GM18505 (cell line): ENCODE measurements around the gene TMEM205.
"Not testable (repeated sequence)": the region's sequence is repeated elsewhere in the genome, so short reads cannot be mapped to it uniquely, and the experiment has no call there.

Source experiments
- ATAC-seq: cut with Tn5 transposase; IDR thresholded peaks from one replicate; pipeline ENCODE4 v1.9.1; 2021; ENCODE audit not compliant: unreplicated experiment
- POLR2A ChIP-seq: IDR thresholded peaks from 4 replicates; pipeline ENCODE4 v1.6.1; 2011; ENCODE audit warnings: borderline replicate concordance; ENCODE audit not compliant: insufficient read depth, insufficient read length; ENCODE audit errors: extremely low read depth

Gene TMEM205

GRCh38 chr19:11345122-11345803 is 805 bp downstream of the TMEM205 start:
- no peak for TF ChIP-seq POLR2A
- ATAC-seq: no peak

GRCh38 chr19:11342429-11342828 is 3.6 kb downstream of the TMEM205 start:
- no peak for ATAC-seq
- no peak for TF ChIP-seq POLR2A

GRCh38 chr19:11340099-11340467 is 6.0 kb downstream of the TMEM205 start:
- ATAC-seq: not testable (repeated sequence)

- peak; percentile 67 for ATAC-seq
- peak; percentile 52 for TF ChIP-seq POLR2A
Observed at GRCh38 chr19:11339254-11340098, 6.6 kb downstream of the TMEM205 start, which contains the start of gene RAB3D. RAB3D (minus strand) TSS chr19:11339657; CDS start chr19:11337399, 2,258 bp downstream.

- no peak for TF ChIP-seq POLR2A
- ATAC-seq: no peak
Observed at GRCh38 chr19:11338569-11339253, 7.4 kb downstream of the TMEM205 start.

- no peak for TF ChIP-seq POLR2A
- no peak for ATAC-seq
Observed at GRCh38 chr19:11338121-11338520, 7.9 kb downstream of the TMEM205 start.

- no peak for TF ChIP-seq POLR2A
- no peak for ATAC-seq
Observed at GRCh38 chr19:11337080-11337479, 9.0 kb downstream of the TMEM205 start.

GRCh38 chr19:11335449-11336146 is 10.5 kb downstream of the TMEM205 start:
- no peak for ATAC-seq
- no peak for TF ChIP-seq POLR2A

GRCh38 chr19:11333838-11334237 is 12.2 kb downstream of the TMEM205 start:
- not testable (repeated sequence) for ATAC-seq

- ATAC-seq: no peak
- TF ChIP-seq POLR2A: no peak
Observed at GRCh38 chr19:11332822-11333221, 13.2 kb downstream of the TMEM205 start.

- TF ChIP-seq POLR2A: no peak
- ATAC-seq: no peak
Observed at GRCh38 chr19:11331502-11331901, 14.6 kb downstream of the TMEM205 start.

GRCh38 chr19:11330127-11330526 is 15.9 kb downstream of the TMEM205 start:
- ATAC-seq: no peak
- TF ChIP-seq POLR2A: no peak

GRCh38 chr19:11325544-11325943 is 20.5 kb downstream of the TMEM205 start:
- no peak for TF ChIP-seq POLR2A
- no peak for ATAC-seq
